ENCODE measurements around the gene QRICH2.

GRCh38 chr17:76280650-76281049 is 27.4 kb downstream of the QRICH2 start:
- TF ChIP-seq, protein P1, sequence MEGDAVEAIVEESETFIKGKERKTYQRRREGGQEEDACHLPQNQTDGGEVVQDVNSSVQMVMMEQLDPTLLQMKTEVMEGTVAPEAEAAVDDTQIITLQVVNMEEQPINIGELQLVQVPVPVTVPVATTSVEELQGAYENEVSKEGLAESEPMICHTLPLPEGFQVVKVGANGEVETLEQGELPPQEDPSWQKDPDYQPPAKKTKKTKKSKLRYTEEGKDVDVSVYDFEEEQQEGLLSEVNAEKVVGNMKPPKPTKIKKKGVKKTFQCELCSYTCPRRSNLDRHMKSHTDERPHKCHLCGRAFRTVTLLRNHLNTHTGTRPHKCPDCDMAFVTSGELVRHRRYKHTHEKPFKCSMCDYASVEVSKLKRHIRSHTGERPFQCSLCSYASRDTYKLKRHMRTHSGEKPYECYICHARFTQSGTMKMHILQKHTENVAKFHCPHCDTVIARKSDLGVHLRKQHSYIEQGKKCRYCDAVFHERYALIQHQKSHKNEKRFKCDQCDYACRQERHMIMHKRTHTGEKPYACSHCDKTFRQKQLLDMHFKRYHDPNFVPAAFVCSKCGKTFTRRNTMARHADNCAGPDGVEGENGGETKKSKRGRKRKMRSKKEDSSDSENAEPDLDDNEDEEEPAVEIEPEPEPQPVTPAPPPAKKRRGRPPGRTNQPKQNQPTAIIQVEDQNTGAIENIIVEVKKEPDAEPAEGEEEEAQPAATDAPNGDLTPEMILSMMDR (IDR thresholded peaks at IDR 0.05; ENCODE audit: insufficient read depth, low read length, poor library complexity, severe bottlenecking) = no peak
- no peak for TF ChIP-seq EZH2phosphoT487 (conservative IDR thresholded peaks at IDR 0.05; ENCODE audit: low read length)
